Measurements from ENCODE around the gene NCKAP5. TPM values are rescaled to one million over a fixed set of nuclear protein-coding genes. Genes with fewer than 3 reads are reported as not detected.

NCKAP5 gene
- total and polyA plus RNA-seq, 2 donors (not counting 1 experiment from before 2014, with no cell fraction given): not detected

DNA sequence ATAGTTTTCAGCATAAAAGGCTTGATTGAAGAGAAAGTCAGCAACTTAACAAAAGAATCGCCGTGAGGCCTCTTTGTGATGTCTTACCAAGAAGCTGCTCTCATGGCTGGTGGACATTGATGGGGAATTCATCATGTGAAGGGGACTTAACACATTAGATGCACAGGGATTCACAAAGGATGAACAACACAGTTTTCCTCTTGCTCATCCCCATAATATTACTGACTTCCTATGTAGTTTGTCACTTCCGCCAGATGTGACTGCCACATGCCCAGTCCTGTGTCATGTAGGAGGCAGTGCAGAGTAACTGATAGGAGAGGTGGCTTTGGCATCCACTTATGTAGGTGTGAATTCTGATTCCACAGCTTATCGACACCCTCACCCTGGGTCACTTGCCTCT lies 665.6 kb downstream of the NCKAP5 start:
- Histone ChIP-seq H3K79me2 (ENCODE audit: control insufficient read depth, insufficient read depth, low read length) (no peaks in the 10 kb centered on the region), H3K9me3 (ENCODE audit: control extremely low read depth in 1 of 3, control insufficient read depth in 2 of 3, insufficient read depth in 1 of 3, low read length in 2 of 3) (no peaks in the 10 kb centered on the region), H3K4me3 (ENCODE audit: control extremely low read depth in 1 of 5, extremely low read depth in 1 of 5, insufficient read depth in 1 of 5, low read depth in 2 of 5, low read length in 4 of 5) (no peak overlapping the region), H4K20me1 (ENCODE audit: control insufficient read depth, insufficient read depth, low read length, poor library complexity, severe bottlenecking) (no peaks in the 10 kb centered on the region), H3K36me3 (replicated peaks in 1 of 2; ENCODE audit: control extremely low read depth in 1 of 2, control insufficient read depth in 1 of 2, extremely low read depth in 1 of 2, insufficient read depth in 2 of 2, low read length in 1 of 2) (no peaks in the 10 kb centered on the region), H3K27ac (ENCODE audit: low read length in 2 of 2) (no peak overlapping the region), H2AFZ (ENCODE audit: insufficient read depth, low read depth, low read length, poor library complexity, severe bottlenecking) (no peak overlapping the region), H3K4me2 (replicated peaks; ENCODE audit: low read depth, low read length, poor library complexity, severe bottlenecking) (no peak overlapping the region), H3K4me1 (ENCODE audit: control insufficient read depth in 2 of 2, insufficient read depth in 2 of 2, low read length in 2 of 2) (no peaks in the 10 kb centered on the region), H3K27me3 (replicated peaks in 1 of 4; ENCODE audit: control extremely low read depth in 1 of 4, control insufficient read depth in 3 of 4, insufficient read depth in 4 of 4, low read length in 3 of 4) (no peaks in the 10 kb centered on the region), H3K9ac (ENCODE audit: low read length) (no peak overlapping the region)
- no peak for ATAC-seq (ENCODE audit: low read depth)
- WGBS (ENCODE audit: insufficient coverage): 94% methylated on average over 2 of the region's 4 CpGs
- DNase-seq: no peak
- Mint-ChIP-seq H3K4me1 (no peaks in the 10 kb centered on the region), H3K9me3 (ENCODE audit: insufficient read depth) (peaks cover 3% of the 10 kb centered on the region), H3K4me3 (no peak overlapping the region), H3K27ac (no peak overlapping the region), H3K27me3 (no peaks in the 10 kb centered on the region)
- intact Hi-C loops (cut with micrococcal nuclease): no loop called here
- TF ChIP-seq, protein P1, sequence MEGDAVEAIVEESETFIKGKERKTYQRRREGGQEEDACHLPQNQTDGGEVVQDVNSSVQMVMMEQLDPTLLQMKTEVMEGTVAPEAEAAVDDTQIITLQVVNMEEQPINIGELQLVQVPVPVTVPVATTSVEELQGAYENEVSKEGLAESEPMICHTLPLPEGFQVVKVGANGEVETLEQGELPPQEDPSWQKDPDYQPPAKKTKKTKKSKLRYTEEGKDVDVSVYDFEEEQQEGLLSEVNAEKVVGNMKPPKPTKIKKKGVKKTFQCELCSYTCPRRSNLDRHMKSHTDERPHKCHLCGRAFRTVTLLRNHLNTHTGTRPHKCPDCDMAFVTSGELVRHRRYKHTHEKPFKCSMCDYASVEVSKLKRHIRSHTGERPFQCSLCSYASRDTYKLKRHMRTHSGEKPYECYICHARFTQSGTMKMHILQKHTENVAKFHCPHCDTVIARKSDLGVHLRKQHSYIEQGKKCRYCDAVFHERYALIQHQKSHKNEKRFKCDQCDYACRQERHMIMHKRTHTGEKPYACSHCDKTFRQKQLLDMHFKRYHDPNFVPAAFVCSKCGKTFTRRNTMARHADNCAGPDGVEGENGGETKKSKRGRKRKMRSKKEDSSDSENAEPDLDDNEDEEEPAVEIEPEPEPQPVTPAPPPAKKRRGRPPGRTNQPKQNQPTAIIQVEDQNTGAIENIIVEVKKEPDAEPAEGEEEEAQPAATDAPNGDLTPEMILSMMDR (IDR thresholded peaks at IDR 0.05): no peak
- TF ChIP-seq EZH2 (IDR thresholded peaks at IDR 0.05; ENCODE audit: borderline replicate concordance, insufficient read depth, low read depth, low read length, poor library complexity, severe bottlenecking): no peak
- CTCF ChIA-PET: no interaction called here
- POLR2A ChIA-PET: no interaction called here

DNA sequence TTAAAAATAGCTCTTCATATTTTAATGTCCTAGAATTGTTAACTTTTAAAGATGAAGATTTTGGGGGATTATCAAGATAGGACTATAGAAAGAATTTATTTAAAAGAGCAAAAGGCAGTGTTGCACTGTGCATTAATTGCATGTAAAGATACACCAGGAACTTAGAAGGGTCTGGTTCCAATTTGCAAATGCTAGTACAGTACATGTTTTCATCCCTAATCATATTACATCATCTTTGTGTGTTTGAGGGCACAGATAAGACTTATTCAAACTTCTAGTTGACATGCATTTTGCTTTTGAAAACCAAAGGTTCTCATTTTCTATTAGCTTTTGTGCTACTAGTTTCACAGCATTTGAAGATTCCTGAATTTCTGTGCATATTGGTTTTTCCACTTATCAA lies 666.6 kb downstream of the NCKAP5 start:
- peaks cover 3% of the 10 kb centered on the region for H3K9me3 Mint-ChIP-seq (ENCODE audit: insufficient read depth)

More for the DNA sequence above, 666.6 kb downstream of the NCKAP5 start:
- ATAC-seq (ENCODE audit: low read depth) (no peak), DNase-seq (no peak)
- H2AFZ ChIP-seq (ENCODE audit: insufficient read depth, low read depth, low read length, poor library complexity, severe bottlenecking): no peak overlapping the region
- H3K4me2 ChIP-seq (replicated peaks; ENCODE audit: low read depth, low read length, poor library complexity, severe bottlenecking): no peak overlapping the region
- Mint-ChIP-seq H3K4me3 (no peak overlapping the region), H3K4me1 (no peaks in the 10 kb centered on the region), H3K27me3 (no peaks in the 10 kb centered on the region), H3K27ac (no peak overlapping the region)
- no peaks in the 10 kb centered on the region for H3K4me1 ChIP-seq (ENCODE audit: control insufficient read depth in 2 of 2, insufficient read depth in 2 of 2, low read length in 2 of 2)
- H3K79me2 ChIP-seq (ENCODE audit: control insufficient read depth, insufficient read depth, low read length): no peaks in the 10 kb centered on the region
- H3K9me3 ChIP-seq (ENCODE audit: control extremely low read depth in 1 of 3, control insufficient read depth in 2 of 3, insufficient read depth in 1 of 3, low read length in 2 of 3): no peaks in the 10 kb centered on the region
- H3K27ac ChIP-seq (ENCODE audit: low read length in 2 of 2): no peak overlapping the region
- H4K20me1 ChIP-seq (ENCODE audit: control insufficient read depth, insufficient read depth, low read length, poor library complexity, severe bottlenecking): no peaks in the 10 kb centered on the region
- no peaks in the 10 kb centered on the region for H3K36me3 ChIP-seq (replicated peaks in 1 of 2; ENCODE audit: control extremely low read depth in 1 of 2, control insufficient read depth in 1 of 2, extremely low read depth in 1 of 2, insufficient read depth in 2 of 2, low read length in 1 of 2)
- ChIA-PET CTCF (no interaction called here), POLR2A (no interaction called here)
- H3K4me3 ChIP-seq (ENCODE audit: control extremely low read depth in 1 of 5, extremely low read depth in 1 of 5, insufficient read depth in 1 of 5, low read depth in 2 of 5, low read length in 4 of 5): no peak overlapping the region
- no peaks in the 10 kb centered on the region for H3K27me3 ChIP-seq (replicated peaks in 1 of 4; ENCODE audit: control extremely low read depth in 1 of 4, control insufficient read depth in 3 of 4, insufficient read depth in 4 of 4, low read length in 3 of 4)
- intact Hi-C loops (cut with micrococcal nuclease): no loop called here
- TF ChIP-seq, protein P1 (IDR thresholded peaks at IDR 0.05): no peak
- no peak for TF ChIP-seq EZH2 (IDR thresholded peaks at IDR 0.05; ENCODE audit: borderline replicate concordance, insufficient read depth, low read depth, low read length, poor library complexity, severe bottlenecking)
- H3K9ac ChIP-seq (ENCODE audit: low read length): no peak overlapping the region
